Muscle layer of duodenum (tissue), 2 donors: ENCODE results near the gene HNMT.

Experiments
- H3K27ac ChIP-seq: one replicate; pipeline ENCODE4 v1.7.0; 2013; ENCODE audit warnings: mild to moderate bottlenecking, low read length
- H3K27me3 ChIP-seq: one replicate; pipeline ENCODE4 v1.7.0; 2013; ENCODE audit warnings: low read depth, mild to moderate bottlenecking, control low read depth, low read length
- H3K36me3 ChIP-seq, 2 donors: one replicate each; pipeline ENCODE4 v1.7.0; 2013; ENCODE audit warnings: low read length in 2 of 2, control low read depth in 1 of 2, mild to moderate bottlenecking in 1 of 2; ENCODE audit not compliant: insufficient read depth in 2 of 2, control insufficient read depth in 1 of 2
- H3K4me1 ChIP-seq, 2 donors: one replicate each; pipeline ENCODE4 v1.7.0; 2013; ENCODE audit warnings: low read length in 2 of 2, mild to moderate bottlenecking in 2 of 2, control low read depth in 1 of 2, moderate library complexity in 1 of 2; ENCODE audit not compliant: insufficient read depth in 2 of 2, control insufficient read depth in 1 of 2
- H3K4me3 ChIP-seq, 2 donors: one replicate each; pipeline ENCODE4 v1.7.0; 2013; ENCODE audit warnings: low read length in 2 of 2, low read depth in 1 of 2, mild to moderate bottlenecking in 1 of 2
- H3K9me3 ChIP-seq, 2 donors: one replicate each; pipeline ENCODE4 v1.7.0; 2013; ENCODE audit warnings: low read length in 2 of 2, control low read depth in 1 of 2, mild to moderate bottlenecking in 1 of 2; ENCODE audit not compliant: control insufficient read depth in 1 of 2
- donor health status: healthy.

The HNMT gene

GRCh38 chr2:138063181-138063580 is 98.9 kb downstream of the HNMT start:
- H3K4me1 ChIP-seq: no peaks in the 10 kb centered on the region
- no peak overlapping the region for H3K4me3 ChIP-seq
- no peaks in the 10 kb centered on the region for H3K27me3 ChIP-seq
- H3K36me3 ChIP-seq: no peaks in the 10 kb centered on the region
- H3K27ac ChIP-seq: no peak overlapping the region
- H3K9me3 ChIP-seq: no peaks in the 10 kb centered on the region
